ENCODE measurements around the gene ARHGEF5.
"Not testable (repeated sequence)": the region's sequence is repeated elsewhere in the genome, so short reads cannot be mapped to it uniquely, and the experiment has no call there.

Gene ARHGEF5

DNA sequence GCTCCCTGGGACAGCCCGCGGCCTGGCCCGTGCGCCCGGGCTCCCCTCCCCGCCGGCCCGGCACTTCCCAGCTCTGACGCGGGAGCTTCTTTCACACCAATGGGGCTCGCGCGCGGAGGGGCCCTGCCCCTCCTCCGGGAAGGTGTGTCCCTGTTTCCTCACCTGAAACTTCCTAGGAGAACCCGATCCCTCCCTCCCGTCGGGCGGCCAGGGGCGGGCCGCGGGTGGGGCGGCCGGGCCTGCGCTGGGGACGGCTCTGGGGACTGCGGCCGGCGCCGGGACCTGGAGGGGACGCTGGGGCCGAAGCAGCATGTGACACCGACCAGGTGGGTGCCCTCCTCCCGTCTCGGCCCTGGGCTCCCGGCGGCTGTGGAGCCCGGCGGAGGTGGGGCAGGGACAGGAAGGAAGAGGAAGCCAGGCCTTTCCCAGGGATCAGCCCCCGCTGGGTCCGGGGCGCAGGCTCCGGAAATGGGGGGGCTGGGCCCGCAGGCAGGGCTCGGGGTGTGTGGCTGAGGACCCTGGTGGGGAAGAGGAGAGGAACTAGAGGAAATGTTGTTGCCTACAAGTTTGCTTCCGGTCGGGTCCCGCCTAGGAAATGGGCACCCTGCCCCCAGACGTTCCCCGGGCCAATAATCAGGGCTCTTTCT lies at the start of gene ARHGEF5:
ARHGEF5 (plus strand) TSS at position 227 of the 647 bp plus-strand sequence. CDS start 7,268 bp downstream, outside the sequence.
- H3K36me3 ChIP-seq, H3K9me3 ChIP-seq, H4K20me1 ChIP-seq, H3K4me1 ChIP-seq, H3K9ac ChIP-seq, H3K4me2 ChIP-seq, H3K27me3 ChIP-seq, H3K27ac ChIP-seq, H3K4me3 ChIP-seq: not testable (repeated sequence)

DNA sequence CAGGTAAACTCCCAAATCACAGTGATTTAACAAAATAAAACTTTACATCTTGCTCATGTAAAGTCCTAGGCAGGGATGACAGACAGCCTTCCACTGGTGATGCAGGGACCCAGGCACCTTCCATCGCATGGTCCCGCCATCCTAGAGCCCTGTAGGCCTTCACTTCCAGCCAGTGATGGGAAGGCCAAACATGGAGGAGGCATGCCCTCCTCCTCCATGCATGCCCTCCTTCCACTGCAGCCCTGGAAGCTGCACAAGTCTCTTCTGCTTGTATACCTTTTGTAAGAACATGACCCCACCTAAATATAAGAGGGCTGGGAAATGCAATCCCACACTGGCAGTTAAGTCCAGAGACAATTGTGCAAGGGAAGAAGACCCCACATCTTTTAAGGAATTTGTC lies 45.5 kb upstream of the ARHGEF5 start:
- not testable (repeated sequence) for H3K36me3 ChIP-seq, H3K27ac ChIP-seq, H3K27me3 ChIP-seq, H3K9me3 ChIP-seq, H3K4me1 ChIP-seq, H4K20me1 ChIP-seq, H3K4me2 ChIP-seq, H3K4me3 ChIP-seq, H3K9ac ChIP-seq

DNA sequence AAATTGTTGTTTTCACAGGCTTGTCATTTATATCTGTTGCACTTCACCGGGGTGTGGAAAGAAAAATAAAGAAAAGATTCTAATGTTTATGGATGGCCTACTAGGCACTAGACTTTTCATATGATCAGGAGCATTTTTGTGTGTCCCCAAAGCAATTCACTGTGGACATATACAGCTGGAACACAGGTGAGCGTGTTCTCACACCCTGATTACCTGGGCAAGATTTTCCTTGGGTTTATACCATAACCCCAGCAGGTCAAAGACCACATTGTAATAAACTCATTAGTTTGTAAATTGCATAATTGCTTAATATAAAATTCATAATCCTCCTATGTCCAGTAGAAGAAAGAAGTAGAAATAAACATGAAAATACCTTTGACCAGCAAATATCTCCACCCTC lies 44.0 kb upstream of the ARHGEF5 start:
- not testable (repeated sequence) for H3K4me2 ChIP-seq, H3K9ac ChIP-seq, H3K27me3 ChIP-seq, H3K27ac ChIP-seq, H3K36me3 ChIP-seq, H3K4me1 ChIP-seq, H3K4me3 ChIP-seq, H3K9me3 ChIP-seq, H4K20me1 ChIP-seq

DNA sequence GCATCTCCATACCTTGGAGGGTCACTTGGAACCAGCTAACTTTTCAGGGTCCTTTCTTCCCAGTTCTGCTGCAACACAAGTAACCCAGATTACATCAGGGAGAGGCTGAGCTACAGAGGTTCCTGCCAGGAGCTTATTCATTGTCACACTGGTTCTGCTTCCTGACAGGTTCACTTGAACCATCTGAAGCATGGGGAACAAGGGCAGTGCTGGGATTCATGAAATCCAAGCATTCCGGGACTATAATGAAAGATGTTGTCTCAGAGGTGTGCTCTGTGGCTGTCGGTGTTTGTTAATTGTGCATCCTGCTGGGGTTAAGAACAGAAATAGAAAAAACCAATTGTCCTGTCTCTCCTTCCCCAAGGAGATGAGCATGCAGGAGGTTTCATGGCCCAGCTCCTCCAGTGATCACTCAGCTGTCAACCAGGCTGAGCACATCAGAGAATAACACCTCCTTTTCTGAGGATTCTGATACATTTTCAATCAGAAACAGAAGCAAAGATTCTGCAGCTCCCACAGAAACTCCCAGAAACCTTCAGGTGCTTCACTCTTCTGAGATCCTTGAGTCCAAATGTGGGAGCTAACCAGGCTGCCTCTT lies 43.2 kb upstream of the ARHGEF5 start, which contains the start of gene OR2A1:
OR2A1 (plus strand) TSS at position 548 of the 598 bp plus-strand sequence. CDS start 5,706 bp downstream, outside the sequence.
- H3K4me1 ChIP-seq, H3K27me3 ChIP-seq, H3K9ac ChIP-seq, H3K9me3 ChIP-seq, H3K27ac ChIP-seq, H4K20me1 ChIP-seq, H3K4me3 ChIP-seq, H3K36me3 ChIP-seq, H3K4me2 ChIP-seq: not testable (repeated sequence)

DNA sequence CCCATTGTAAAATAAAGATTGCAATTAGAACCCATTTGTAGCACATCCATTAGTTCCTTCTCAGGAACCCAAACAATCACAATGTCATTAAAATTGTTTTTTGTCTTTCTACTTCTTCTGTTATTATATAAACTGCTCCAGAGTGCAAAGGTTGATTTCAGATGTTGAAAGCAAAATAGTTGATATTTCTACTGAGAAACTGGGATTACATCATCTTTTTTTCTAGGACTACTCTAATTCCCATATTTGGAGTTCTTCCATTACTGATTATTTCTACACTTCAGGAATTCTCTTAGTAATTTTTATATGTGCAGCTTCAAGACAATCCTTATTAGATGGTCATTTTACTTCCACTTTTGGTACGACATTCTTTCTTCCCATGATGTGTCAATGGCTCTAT lies 37.7 kb upstream of the ARHGEF5 start:
- not testable (repeated sequence) for H3K27me3 ChIP-seq, H3K4me1 ChIP-seq, H3K4me2 ChIP-seq, H3K36me3 ChIP-seq, H3K27ac ChIP-seq, H3K9ac ChIP-seq, H3K9me3 ChIP-seq, H3K4me3 ChIP-seq, H4K20me1 ChIP-seq

DNA sequence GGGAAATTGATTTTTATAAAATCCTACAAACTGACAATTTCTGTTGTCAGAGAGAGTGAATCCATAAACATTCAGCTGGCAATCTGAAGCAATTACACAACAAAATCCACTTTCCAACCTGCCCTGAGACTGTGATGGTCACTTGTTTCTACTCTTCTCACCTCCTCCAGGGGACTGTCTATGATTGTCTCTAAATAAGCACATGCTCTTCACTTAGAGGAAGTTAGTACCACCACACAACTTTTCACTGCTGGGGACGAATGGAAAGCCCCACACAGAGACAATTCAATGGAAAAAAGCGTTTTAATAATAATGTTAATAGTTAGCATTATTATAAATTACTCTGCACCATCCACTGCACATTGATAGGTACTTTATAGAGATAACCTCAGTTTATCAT lies 35.7 kb upstream of the ARHGEF5 start:
- H3K36me3 ChIP-seq, H3K4me3 ChIP-seq, H3K27ac ChIP-seq, H4K20me1 ChIP-seq, H3K4me2 ChIP-seq, H3K9ac ChIP-seq, H3K9me3 ChIP-seq, H3K4me1 ChIP-seq, H3K27me3 ChIP-seq: not testable (repeated sequence)

DNA sequence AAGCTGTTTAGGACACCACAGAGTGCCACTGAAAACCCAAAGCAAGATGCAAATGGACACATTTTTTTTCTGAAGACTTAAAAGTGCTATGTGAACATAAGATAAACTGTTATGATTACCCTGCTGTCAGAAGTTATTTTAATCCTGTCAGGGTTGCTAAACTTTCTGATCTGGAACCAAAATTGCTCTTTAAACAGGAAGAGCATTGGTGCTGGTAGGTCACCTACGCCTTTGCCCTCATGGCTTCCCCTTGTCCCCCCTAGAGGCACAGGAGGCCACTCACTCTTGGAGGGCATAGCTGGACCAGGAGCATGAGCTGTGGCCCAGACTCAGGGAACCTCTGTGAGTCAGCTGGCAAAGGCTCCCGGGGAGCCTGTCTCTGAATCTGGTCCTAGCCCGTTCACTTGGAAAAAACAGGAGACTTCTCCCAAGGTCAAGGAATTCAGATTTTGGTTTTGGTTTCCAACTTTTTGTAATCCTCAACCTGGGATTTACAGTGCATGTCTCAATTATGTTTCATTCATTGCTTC lies 33.5 kb upstream of the ARHGEF5 start:
- not testable (repeated sequence) for H3K4me2 ChIP-seq

DNA sequence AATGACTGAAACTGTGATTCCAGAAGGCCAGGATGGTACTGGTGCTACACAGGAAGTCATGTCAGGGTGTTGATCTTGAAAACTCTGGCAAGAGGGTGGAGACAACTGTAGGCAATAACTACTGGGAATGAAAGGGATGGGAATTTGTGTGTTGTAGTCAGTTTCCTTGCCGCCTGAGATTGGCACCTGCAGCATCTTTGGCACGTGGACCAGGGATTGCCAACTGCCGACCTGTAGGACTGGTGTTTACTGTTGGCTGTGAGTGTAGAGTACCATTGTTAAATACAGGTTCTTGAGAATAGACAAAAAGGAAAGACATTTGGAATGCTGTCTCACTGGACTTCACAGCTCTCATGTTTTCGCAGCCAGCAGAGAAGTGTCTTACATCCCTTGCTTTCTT lies 31.8 kb upstream of the ARHGEF5 start:
- not testable (repeated sequence) for H3K27me3 ChIP-seq, H3K9ac ChIP-seq, H3K36me3 ChIP-seq, H3K4me3 ChIP-seq, H3K27ac ChIP-seq, H3K4me1 ChIP-seq, H3K9me3 ChIP-seq, H4K20me1 ChIP-seq, H3K4me2 ChIP-seq

More for the DNA sequence above, 33.5 kb upstream of the ARHGEF5 start:
- H3K27ac ChIP-seq, H3K9ac ChIP-seq, H3K27me3 ChIP-seq, H3K4me1 ChIP-seq, H3K4me3 ChIP-seq, H4K20me1 ChIP-seq, H3K9me3 ChIP-seq, H3K36me3 ChIP-seq: not testable (repeated sequence)

DNA sequence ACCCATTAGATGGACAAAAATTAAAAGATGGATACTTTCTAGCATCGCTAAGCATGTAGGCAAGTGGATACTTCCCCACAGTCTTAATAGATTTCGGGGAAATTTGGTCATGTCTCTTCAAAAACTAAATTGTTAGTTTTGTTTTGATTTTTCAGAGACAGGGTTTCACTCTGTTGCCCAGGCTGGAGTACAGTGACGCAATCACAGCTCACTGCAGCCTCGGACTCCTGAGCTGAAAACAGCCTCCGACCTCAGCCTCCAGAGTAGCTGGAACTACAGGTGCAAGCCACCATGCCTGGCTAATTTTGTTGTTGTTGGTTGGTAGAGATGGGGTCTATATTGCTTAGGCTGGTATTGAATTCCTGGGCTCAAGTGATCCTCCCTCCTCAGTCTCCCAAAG lies 29.3 kb upstream of the ARHGEF5 start:
- not testable (repeated sequence) for H3K9me3 ChIP-seq

DNA sequence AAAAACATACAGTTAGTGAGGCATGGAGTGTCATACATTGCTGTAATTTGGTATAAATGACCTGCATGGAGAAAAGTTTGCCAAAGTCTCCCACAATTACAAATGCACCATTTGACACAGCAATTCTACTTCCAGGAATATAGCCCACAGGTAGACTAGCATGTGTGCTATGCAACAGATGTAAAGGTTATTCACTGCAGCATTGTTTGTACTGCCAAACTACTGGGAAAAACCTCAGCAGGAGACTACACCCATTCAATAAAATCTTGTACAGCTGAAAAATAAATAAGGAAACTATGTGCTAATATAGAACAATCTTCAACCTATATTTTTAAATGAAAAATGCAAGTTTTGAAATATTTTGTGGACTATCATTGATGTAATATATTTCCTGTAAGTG lies 25.2 kb upstream of the ARHGEF5 start:
- H3K9ac ChIP-seq, H3K36me3 ChIP-seq, H3K4me2 ChIP-seq, H3K27ac ChIP-seq, H4K20me1 ChIP-seq, H3K4me3 ChIP-seq, H3K9me3 ChIP-seq, H3K4me1 ChIP-seq, H3K27me3 ChIP-seq: not testable (repeated sequence)

More for the DNA sequence above, 29.3 kb upstream of the ARHGEF5 start:
- H3K4me2 ChIP-seq, H3K9ac ChIP-seq, H3K27ac ChIP-seq, H3K4me1 ChIP-seq, H3K36me3 ChIP-seq, H4K20me1 ChIP-seq, H3K27me3 ChIP-seq, H3K4me3 ChIP-seq: not testable (repeated sequence)

DNA sequence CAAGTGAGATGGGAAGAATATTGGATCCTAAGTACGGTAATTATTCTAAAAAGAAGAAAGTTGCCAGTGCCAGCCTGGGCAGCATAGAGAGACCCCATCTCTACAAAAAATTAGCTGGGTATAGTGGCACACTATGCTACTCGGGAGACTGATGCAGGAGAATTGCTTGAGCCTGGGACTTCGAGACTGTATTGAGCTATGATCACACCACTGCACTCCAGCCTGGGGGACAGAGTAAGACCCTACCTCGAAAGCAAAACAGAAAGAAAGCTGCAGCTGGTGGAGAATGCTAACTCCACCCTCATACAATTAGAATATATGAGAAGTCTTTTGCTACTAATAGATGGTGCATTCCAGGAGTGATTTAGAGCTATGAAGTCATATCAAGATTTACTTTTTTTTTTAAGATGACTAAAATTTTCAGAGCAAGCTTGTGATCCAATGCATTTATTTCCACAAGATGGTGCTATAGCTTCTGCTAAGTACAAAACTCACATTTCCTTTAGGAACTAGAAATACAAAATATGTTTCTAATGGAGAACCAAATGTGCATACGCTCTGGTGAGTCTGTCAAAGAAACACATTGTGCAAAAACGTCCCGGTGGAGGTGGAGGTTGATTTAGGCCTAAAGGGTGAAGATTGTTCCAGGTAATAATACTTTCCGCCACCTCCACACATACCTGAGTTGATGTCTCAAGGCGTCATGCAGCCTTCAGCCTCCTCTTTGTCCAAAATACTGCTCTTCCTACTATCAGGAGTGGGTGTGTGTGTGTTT lies 23.8 kb upstream of the ARHGEF5 start:
- H3K4me2 ChIP-seq, H3K9ac ChIP-seq, H3K9me3 ChIP-seq: not testable (repeated sequence)

DNA sequence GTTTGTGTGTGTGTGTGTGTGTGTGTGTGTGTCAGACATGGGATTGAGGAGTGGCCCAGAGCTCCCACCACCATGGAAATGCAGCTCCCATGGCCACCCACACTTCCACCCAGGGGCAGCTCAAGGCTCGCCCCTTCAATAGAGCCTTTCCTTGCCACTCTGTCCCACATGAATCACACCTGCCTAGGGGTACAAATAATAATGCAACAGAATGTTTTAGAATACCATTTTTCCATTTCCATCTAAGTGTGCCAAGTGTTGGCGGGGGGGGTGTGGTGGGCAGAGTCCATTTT lies 23.3 kb upstream of the ARHGEF5 start:
- not testable (repeated sequence) for H4K20me1 ChIP-seq, H3K4me1 ChIP-seq, H3K9me3 ChIP-seq, H3K27me3 ChIP-seq, H3K27ac ChIP-seq, H3K4me3 ChIP-seq, H3K9ac ChIP-seq, H3K4me2 ChIP-seq, H3K36me3 ChIP-seq

More for the DNA sequence above, 23.8 kb upstream of the ARHGEF5 start:
- not testable (repeated sequence) for H3K27me3 ChIP-seq, H3K27ac ChIP-seq, H3K4me1 ChIP-seq, H3K4me3 ChIP-seq, H4K20me1 ChIP-seq, H3K36me3 ChIP-seq

DNA sequence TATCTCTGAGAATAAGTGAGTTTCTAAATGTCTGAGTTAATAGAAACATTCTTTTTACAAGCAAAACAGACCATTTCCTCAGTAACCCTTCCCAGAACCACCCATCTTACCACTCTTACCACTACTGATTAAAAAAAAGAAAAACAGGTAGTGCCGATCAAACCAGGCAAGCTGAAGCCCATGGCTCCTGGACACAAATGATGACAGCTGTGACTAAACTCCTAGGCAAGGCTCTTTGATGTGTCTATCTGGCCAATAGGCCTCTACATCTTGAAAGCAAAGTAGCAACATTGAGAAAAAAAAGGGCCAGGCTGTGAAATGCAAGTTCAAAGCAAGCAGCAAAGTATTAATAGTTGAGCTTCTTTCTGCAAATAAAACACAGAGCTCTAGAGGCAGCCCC lies 6.6 kb upstream of the ARHGEF5 start:
- H3K4me2 ChIP-seq, H3K4me3 ChIP-seq, H3K27me3 ChIP-seq, H3K9me3 ChIP-seq, H3K4me1 ChIP-seq, H3K27ac ChIP-seq, H3K9ac ChIP-seq, H3K36me3 ChIP-seq, H4K20me1 ChIP-seq: not testable (repeated sequence)

DNA sequence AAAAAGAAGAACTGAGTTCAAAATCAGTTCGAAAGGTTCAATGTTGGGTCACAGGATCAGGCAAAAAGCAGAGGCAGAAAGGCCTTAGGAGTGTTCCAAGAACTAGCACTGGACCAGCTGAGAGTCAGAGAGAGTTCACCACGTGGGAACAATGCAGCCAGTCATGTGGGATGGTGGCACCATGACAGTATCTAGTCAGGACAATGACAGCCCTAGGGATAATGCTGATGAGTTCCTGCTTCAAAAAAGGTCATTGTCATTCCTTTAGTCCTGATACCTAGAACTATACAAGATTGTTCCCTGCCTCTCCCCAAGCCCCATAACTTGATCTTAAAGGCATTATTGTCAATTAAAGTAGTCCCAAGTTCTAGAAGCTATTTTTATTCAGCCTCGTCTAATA lies 3.5 kb upstream of the ARHGEF5 start:
- not testable (repeated sequence) for H4K20me1 ChIP-seq, H3K27me3 ChIP-seq, H3K4me2 ChIP-seq, H3K9ac ChIP-seq, H3K4me3 ChIP-seq, H3K9me3 ChIP-seq, H3K4me1 ChIP-seq, H3K27ac ChIP-seq, H3K36me3 ChIP-seq

DNA sequence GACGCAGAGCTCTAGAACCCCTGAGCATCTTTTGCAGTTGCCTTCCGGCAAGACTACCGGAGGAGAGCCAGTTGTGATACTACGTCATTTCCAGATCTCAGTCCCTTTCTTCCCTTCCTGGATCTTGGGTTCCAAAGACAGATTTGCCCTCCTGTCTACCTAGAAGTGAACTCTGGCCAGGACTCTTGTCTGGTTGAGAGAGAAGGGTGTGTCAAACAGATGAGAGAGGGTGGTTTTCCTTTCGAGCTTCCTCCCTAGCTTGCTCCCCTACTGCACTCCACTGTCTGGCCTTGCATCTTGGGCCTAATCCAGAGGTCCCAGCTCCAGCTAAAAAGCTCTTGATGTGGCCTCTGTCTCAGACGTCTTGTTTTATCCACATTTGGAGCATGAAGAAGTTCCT lies 983 bp downstream of the ARHGEF5 start:
- not testable (repeated sequence) for H4K20me1 ChIP-seq, H3K36me3 ChIP-seq, H3K27ac ChIP-seq, H3K4me1 ChIP-seq, H3K4me2 ChIP-seq, H3K9ac ChIP-seq, H3K27me3 ChIP-seq, H3K9me3 ChIP-seq, H3K4me3 ChIP-seq

All from BLaER1 (cell line).